Muscle layer of duodenum (tissue), 2 donors: ENCODE data around the gene MST1.
"Not testable (repeated sequence)": the region's sequence is repeated elsewhere in the genome, so short reads cannot be mapped to it uniquely, and the experiment has no call there.

Source experiments
- H3K27ac ChIP-seq: one replicate; pipeline ENCODE4 v1.7.0; 2013; ENCODE audit warnings: mild to moderate bottlenecking, low read length
- H3K27me3 ChIP-seq: one replicate; pipeline ENCODE4 v1.7.0; 2013; ENCODE audit warnings: low read depth, mild to moderate bottlenecking, control low read depth, low read length
- H3K36me3 ChIP-seq, 2 donors: one replicate each; pipeline ENCODE4 v1.7.0; 2013; ENCODE audit warnings: low read length in 2 of 2, control low read depth in 1 of 2, mild to moderate bottlenecking in 1 of 2; ENCODE audit not compliant: insufficient read depth in 2 of 2, control insufficient read depth in 1 of 2
- H3K4me1 ChIP-seq, 2 donors: one replicate each; pipeline ENCODE4 v1.7.0; 2013; ENCODE audit warnings: low read length in 2 of 2, mild to moderate bottlenecking in 2 of 2, control low read depth in 1 of 2, moderate library complexity in 1 of 2; ENCODE audit not compliant: insufficient read depth in 2 of 2, control insufficient read depth in 1 of 2
- H3K4me3 ChIP-seq, 2 donors: one replicate each; pipeline ENCODE4 v1.7.0; 2013; ENCODE audit warnings: low read length in 2 of 2, low read depth in 1 of 2, mild to moderate bottlenecking in 1 of 2
- H3K9me3 ChIP-seq, 2 donors: one replicate each; pipeline ENCODE4 v1.7.0; 2013; ENCODE audit warnings: low read length in 2 of 2, control low read depth in 1 of 2, mild to moderate bottlenecking in 1 of 2; ENCODE audit not compliant: control insufficient read depth in 1 of 2
- donor health status: healthy.

MST1 gene

DNA sequence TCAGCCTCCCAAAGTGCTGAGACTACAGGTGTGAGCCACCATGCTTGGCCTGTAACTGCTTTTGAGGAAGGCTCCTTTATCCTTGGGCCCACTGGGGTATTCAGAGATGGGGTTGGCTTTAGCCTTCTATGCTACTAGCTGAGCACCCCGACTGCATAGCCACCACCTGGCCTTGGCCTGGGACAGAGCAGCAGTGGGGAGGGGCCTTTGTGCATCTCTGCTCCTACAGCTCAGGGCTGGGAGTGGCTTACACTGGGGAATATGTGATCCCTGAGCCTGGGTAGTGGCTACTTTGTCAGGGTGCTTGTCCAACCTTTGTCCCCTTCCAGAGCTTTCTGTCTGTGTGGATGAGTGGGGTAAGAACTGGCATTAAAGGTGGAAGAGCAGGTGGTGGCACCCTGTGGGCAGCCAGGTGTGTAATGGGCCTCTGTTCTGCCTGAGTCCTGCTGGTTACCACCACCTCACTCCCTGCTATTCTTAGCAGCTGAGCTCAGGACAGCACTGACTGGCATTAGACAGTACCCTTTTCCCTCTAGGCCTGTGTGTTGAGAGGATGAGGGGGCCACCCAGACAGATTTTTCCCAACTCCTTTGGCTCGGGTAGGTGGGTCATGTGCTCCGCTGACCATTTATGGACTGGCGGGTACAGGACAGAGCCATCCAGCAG lies 6.2 kb upstream of the MST1 start:
- H3K9me3 ChIP-seq, H3K27ac ChIP-seq, H3K4me3 ChIP-seq, H3K27me3 ChIP-seq: not testable (repeated sequence)
- peaks cover 18 to 37% of the 10 kb centered on the region in 2 donors for H3K36me3 ChIP-seq
- peaks cover 0 to 13% of the 10 kb centered on the region in 2 donors for H3K4me1 ChIP-seq

GRCh38 chr3:49694409-49695070 lies 5.3 kb upstream of the MST1 start:
- H3K9me3 ChIP-seq, H3K27me3 ChIP-seq, H3K4me3 ChIP-seq, H3K27ac ChIP-seq: not testable (repeated sequence)
- Histone ChIP-seq H3K4me1 (peaks cover 0 to 17% of the 10 kb centered on the region in 2 donors), H3K36me3 (peaks cover 11 to 28% of the 10 kb centered on the region in 2 donors)

DNA sequence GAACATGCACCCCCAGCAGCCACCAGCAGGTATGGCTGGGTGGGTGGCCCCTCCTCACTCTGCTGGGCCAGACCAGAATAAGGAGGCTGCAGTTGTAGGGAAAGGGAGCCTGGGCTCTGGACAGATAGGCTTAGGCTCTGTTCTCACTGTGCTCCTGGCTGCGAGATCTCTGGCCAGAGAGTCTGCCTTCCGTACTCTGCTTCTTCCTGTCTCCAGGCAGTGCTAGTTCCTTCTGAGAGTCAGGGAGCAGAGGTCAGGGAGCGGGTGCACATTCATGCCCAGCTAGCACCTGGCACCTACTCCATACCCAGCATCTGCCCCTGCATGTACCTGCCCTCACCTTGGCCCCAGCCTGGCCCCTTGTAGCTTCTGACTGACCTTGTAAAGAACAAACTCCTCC lies 2.2 kb upstream of the MST1 start:
- not testable (repeated sequence) for H3K27me3 ChIP-seq, H3K36me3 ChIP-seq, H3K4me3 ChIP-seq, H3K9me3 ChIP-seq, H3K27ac ChIP-seq
- H3K4me1 ChIP-seq = peaks cover 0 to 30% of the 10 kb centered on the region in 2 donors

GRCh38 chr3:49690856-49691255 lies 1.6 kb upstream of the MST1 start:
- not testable (repeated sequence) for H3K27ac ChIP-seq, H3K9me3 ChIP-seq, H3K27me3 ChIP-seq, H3K4me3 ChIP-seq, H3K36me3 ChIP-seq
- peaks cover 0 to 30% of the 10 kb centered on the region in 2 donors for H3K4me1 ChIP-seq

DNA sequence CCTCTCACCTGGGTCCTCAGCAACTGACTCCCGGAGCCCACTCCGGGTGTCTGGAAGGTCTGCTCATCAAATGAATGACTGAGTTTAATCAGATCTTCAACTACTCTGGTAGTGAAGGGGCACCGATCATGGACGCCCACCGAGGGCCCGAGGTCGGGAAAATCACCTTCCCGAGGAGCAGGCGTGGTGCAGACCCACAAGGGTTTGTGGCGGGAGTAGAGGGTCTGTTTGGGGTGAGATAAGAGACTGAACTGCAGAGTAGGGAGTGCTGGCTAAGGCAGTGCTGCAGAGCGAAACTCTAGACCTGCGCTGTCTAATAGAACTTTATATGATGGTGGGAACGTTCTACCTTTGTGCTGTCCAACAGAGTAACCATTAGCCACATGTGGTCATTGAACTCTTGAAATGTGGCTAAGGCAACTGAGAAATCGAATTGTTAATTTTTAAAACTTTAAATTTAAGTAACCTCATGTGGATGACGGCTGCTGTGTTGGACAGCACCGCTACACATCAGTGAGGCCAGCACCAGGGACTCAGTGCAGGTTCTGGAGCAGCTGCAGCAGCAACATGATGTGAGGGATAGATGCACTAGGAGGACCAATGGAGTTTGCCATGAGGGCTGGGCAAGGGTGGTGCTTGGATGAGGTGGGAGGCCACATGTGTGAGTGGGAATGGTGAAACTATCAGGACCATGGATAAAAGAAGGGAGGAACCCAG lies 792 bp upstream of the MST1 start:
- H3K27me3 ChIP-seq, H3K9me3 ChIP-seq, H3K36me3 ChIP-seq: not testable (repeated sequence)
- H3K27ac ChIP-seq = peak overlapping the region; percentile 56
- peak overlapping the region; percentile 87 to 99 for H3K4me3 ChIP-seq
- peaks cover 0 to 30% of the 10 kb centered on the region in 2 donors for H3K4me1 ChIP-seq

- peak overlapping the region; percentile 69 for H3K27ac ChIP-seq
Observed at GRCh38 chr3:49688338-49689045, 782 bp downstream of the MST1 start.

GRCh38 chr3:49687424-49687795 lies 1.9 kb downstream of the MST1 start:
- not testable (repeated sequence) for H3K27me3 ChIP-seq, H3K9me3 ChIP-seq, H3K27ac ChIP-seq, H3K4me3 ChIP-seq
- H3K4me1 ChIP-seq = peaks cover 0 to 30% of the 10 kb centered on the region in 2 donors
- H3K36me3 ChIP-seq = peaks cover 12 to 20% of the 10 kb centered on the region in 2 donors

More at GRCh38 chr3:49688338-49689045, 782 bp downstream of the MST1 start:
- not testable (repeated sequence) for H3K9me3 ChIP-seq, H3K27me3 ChIP-seq, H3K36me3 ChIP-seq
- Histone ChIP-seq H3K4me1 (peaks cover 0 to 30% of the 10 kb centered on the region in 2 donors), H3K4me3 (peak overlapping the region; percentile 87 to 99)

GRCh38 chr3:49686769-49687423 lies 2.4 kb downstream of the MST1 start:
- Histone ChIP-seq H3K4me1 (peaks cover 0 to 30% of the 10 kb centered on the region in 2 donors), H3K4me3 (peak overlapping the region in 1 of 2 donors; percentile 40), H3K36me3 (peaks cover 17 to 25% of the 10 kb centered on the region in 2 donors)
- H3K9me3 ChIP-seq, H3K27me3 ChIP-seq, H3K27ac ChIP-seq: not testable (repeated sequence)

- H3K27me3 ChIP-seq, H3K27ac ChIP-seq, H3K9me3 ChIP-seq: not testable (repeated sequence)
- H3K36me3 ChIP-seq = peaks cover 23 to 30% of the 10 kb centered on the region in 2 donors
- peaks cover 0 to 26% of the 10 kb centered on the region in 2 donors for H3K4me1 ChIP-seq
- H3K4me3 ChIP-seq = peak overlapping the region in 1 of 2 donors; percentile 40
Observed at GRCh38 chr3:49686346-49686745, 2.9 kb downstream of the MST1 start.

DNA sequence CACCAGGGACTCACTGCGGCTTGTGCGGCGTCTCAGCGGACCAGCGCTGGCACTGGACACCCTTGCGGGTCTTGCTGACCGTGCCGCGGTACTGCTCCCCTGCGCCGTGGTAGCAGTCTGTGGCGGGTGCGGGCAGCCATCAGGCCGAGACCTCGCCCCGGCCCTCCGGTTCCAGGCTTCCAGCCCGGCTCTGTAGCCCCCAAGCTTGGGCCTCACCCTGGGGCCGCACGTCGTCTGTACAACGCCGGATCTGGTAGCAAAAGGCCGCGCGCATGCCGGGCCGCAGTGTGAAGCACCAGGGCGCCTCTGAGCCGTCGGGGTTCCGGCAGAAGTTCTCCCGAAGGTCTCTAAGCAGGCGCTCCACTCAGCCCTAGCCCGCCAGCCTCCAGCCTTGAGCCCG lies 3.4 kb downstream of the MST1 start:
- not testable (repeated sequence) for H3K27me3 ChIP-seq, H3K9me3 ChIP-seq, H3K4me3 ChIP-seq, H3K27ac ChIP-seq
- Histone ChIP-seq H3K36me3 (peaks cover 27 to 35% of the 10 kb centered on the region in 2 donors), H3K4me1 (peaks cover 0 to 21% of the 10 kb centered on the region in 2 donors)

DNA sequence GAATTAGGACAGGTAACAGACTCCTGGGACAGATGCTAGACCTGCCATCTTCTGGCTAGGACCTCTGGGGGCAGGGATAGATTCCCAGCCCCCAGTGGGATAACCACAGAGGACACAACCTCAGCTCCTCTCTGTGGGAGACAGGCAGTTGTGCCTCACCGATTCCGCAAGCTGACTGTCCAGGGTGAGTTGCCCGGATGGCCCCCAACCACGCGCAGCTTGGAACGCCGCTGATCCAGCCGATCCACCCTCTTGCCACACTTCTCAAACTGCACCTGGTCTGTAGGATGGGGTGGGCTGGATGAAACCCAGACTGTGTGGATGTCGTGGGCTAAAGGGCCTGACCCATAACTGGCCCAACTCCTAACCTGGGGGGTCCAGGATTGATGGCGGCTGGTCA lies 4.2 kb downstream of the MST1 start:
- Histone ChIP-seq H3K36me3 (peaks cover 34 to 43% of the 10 kb centered on the region in 2 donors), H3K4me1 (peaks cover 0 to 14% of the 10 kb centered on the region in 2 donors)
- H3K27me3 ChIP-seq, H3K27ac ChIP-seq, H3K9me3 ChIP-seq, H3K4me3 ChIP-seq: not testable (repeated sequence)
